HUDEP-2 (cell line): Measurements from ENCODE around the gene SUPT20H.

ENCODE experiments used
- DNase-seq, 76 experiments: peaks; one replicate each; lab custom pipeline; 2025; ENCODE audit not compliant: unreplicated experiment in 76 of 76; lab: John Stamatoyannopoulos, UW

Gene SUPT20H

DNA sequence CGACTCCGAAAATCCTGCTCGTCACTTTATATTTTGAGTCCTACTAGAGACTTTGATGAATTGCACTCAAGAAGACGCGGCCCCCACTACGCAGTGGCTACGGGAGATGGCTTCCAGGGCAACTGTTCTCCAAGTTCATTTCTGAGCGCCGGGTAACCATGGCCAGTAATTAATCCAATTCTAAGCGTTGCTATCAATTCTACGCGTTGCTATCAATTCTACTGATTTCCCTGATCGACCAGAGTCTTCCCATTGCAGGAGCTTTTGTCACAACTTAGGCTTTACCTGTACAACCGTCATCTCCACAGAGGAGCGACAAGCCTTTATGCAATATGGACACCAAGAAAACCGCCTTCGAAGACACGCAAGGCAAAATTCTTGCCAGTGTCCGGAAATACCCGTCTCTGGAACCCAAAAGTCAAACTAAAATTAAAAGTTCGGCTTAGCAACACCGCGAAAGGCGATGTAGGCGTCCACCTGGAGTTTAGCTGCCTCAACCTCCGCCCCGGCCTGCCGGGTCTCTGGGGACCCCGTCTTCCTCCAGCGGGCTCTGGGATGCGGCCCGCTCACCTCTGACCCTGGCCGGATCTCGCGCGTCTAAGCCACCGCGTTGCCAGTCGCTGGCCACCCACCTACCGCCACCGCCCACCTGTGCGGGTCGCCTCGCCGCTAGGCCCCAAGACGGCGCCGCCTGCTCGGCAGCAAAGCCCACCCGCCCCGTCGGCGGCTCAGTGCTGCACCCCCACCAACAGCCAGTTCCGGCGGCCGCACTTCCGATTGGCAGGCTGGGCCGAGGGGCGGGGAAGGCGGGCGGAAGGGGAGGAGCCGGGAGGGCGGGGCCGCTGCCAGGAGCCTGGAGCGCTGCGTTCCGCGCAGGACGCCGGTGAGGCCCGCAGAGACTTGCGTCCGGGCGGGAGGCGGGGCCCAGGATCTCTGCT is at the start of gene SUPT20H:
SUPT20H (minus strand) TSS at position 779 of the 938 bp plus-strand sequence. CDS start 8,198 bp downstream, outside the sequence.
- DNase-seq, result peak in 75 of 76 experiments; percentile 5 to 94 (median 86)

DNA sequence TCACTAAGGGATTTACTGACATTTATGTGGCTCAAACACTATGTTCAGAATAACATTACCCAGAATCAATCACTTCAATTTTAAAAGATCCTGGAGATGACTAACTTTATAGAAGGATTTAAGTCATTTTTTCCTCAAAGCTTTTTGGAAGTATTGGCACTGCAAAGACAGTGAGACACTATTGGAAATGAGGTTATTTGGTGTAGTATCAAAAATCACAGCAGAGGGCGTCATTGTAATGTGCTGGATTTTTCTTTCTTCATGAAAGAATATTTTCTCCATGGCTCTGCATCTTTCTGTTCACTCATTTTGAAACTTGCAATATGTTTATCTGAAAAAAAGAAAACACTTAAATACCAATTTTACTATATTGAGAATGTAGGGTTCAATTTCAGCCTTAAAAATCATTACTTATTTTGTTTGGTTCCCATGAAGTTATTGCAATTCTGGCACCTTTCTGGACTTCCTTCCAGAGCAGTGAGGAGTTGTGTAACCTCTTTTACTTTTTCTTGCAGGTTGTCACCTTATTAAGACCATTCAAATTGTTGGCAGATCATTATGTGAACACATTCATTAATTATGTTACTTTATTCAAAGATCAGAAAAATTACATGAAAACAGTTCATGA is 49.7 kb upstream of the SUPT20H start:
- peak in 25 of 76 experiments; percentile 1 to 50 (median 21) for DNase-seq

DNA sequence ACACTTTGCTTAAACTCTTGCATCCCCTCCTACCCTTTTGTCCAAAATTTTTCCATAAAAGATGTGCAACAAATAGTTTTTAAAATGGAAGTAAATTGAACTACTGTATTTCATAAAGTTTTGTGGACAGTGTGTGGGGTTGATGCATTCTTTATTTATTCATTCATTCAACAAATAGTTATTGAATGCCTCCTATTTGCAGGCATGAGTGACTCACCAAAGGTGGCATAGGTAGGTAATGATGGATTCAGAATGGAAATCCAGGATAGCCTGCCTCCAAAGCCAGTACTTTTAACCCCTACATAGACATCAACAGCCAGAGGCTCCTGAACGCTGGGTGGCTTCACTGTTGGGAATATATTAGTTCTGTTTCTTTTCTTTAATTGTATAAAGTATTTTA is 48.4 kb upstream of the SUPT20H start:
- DNase-seq, result no peak

DNA sequence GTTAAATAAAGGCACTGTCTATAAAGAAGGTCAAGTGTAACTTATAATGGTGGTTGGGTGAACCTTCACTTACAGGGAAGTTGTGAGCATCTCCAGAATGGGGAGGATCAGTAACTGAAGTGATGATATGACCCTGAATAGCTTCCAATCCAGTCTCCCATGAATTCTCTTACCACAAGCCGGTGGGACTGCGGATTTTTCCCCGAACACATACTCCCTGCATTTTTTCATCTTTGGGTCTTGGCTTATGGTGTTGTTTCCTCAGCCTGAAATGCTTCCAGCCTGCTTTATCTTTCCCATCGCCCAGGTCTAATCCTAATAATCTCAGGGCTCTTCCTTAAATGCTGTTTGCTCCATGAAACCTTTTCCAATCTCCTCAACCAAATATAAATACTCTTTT is 48.0 kb upstream of the SUPT20H start:
- DNase-seq, result no peak

DNA sequence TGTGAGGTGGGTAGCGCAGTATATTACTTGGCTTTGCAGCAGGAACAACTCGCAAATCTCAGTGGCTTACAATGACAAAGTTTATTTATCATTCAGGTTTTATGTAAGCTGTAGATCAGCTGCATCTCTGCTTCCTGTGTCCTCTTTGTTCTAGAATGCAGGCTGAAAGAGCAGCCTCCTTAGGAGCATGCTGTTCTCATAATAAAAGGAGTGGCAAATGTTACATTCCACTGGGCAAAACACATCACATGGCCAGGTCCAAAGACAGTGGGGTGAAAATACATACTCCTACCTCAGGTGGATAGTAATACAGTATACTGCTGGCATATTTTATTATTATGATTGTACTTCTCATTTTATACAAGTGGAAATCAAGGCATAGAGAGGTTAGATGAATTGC is 47.2 kb upstream of the SUPT20H start:
- no peak for DNase-seq

DNA sequence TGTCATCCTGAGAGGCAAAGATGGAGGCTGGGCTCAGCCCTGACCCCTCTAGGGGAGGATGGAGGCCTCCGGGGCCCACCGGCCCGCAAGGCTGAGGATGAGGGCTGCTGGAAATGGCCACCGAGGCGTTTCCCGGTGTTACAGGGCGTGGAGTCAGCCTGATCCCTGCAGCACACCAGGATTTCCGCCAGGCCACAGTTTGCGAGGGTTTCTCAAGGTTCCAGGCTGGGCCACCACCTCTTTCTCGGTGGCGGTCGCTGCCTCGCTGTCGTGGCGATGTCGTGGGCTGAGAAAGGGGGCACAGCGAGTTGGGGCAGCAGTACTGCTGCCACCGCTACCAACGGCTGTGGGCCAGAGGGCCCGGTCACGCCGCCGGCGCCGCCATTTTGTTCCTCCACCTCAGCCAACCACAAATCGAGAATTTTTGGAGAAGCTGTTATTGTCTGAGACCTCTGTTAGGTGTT is 45.8 kb upstream of the SUPT20H start, which contains the start of gene CSNK1A1L:
CSNK1A1L (minus strand) TSS at position 414 of the 464 bp plus-strand sequence; CDS start at position 6, 408 bp downstream.
- no peak for DNase-seq

DNA sequence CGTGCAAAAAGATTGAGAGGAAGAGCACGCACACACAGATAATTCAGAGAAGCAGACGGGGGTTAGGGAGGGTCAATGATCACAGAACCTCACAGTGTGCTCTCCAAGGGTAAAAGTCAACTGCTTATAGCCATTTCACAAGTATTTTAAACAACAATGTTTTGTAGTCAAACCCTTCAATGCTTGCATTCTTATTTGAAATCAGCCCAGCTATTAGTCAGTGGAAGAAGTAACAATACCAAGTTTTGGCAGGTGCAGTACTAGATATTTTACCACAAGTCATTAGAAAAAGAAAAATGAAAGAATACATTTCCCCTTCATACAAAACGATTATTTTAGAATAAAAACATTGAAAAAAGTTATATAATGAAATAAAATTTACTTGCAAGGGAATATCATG is 43.4 kb upstream of the SUPT20H start:
- no peak for DNase-seq

DNA sequence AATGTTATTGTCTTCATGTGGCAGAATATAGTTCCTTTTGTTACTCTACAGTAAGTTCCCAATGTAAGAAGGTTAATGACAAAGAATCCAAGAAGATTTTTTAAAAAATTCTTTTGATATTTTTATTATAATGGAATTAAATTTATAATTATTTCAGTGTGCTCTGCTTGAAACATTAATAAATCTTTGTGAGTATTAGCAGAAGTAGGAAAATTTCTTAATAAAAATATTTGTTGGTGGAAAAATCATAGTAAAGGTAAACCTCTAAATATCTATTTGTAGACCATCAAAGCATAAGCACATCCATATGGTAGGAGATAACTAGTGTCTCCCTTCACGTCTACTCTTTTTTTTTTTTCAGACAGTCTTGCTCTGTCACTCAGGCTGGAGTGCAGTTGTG is 41.7 kb upstream of the SUPT20H start:
- no peak for DNase-seq

DNA sequence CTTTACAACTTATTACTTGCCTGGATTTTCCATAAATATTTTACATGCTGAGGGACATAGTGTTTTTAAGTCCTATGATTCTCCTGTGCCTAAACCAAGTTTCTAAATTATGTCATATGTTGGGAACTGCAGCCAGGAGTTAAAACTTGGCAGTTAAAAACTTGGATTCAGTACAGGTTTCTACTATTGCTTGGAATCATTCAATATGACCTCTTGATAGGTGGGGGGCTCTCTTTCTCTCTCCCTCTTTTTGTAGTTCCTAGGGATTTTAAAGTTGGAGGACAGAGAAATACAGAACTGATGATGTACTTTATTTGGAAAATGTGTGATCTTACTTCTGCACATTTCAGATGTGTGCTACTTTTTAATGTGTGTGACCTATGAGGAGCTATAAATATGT is 41.2 kb upstream of the SUPT20H start:
- no peak for DNase-seq

DNA sequence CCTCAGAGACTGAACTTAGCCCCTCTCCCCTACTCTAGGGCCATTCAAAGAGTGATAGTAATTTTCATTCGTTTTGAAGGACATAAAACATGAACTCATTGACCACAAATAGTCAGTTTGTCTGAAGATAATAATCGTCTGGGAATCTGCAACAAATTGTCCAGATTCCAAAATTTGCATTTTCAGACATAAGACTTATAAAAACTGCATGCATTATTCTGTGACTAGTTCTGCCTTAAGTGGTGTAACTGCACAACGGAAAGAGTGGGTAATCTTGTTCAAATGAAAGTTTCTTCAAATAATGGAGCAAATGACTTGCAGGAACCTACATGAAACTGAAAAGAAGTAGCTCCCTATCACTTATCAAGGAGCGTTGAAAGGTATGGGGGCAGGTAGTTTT is 37.6 kb upstream of the SUPT20H start:
- no peak for DNase-seq

DNA sequence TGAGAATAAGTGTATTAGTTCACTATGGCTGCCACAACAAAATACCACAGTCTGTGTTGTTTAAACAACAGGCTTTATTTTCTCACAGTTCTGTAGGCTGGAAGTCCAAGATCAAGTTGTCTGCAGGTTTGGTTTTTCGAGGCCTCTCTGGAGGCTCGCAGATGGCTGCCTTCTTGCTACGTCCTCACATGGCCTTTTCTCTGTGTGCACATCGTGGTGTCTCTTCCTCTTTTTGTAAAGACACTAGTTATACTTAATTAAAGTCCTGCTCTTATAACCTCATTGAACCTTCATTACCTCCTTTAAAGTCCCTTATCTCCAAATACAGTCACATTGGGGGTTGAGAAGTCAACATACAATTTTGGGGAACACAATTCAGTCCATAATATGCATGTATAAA is 35.4 kb upstream of the SUPT20H start:
- no peak for DNase-seq

DNA sequence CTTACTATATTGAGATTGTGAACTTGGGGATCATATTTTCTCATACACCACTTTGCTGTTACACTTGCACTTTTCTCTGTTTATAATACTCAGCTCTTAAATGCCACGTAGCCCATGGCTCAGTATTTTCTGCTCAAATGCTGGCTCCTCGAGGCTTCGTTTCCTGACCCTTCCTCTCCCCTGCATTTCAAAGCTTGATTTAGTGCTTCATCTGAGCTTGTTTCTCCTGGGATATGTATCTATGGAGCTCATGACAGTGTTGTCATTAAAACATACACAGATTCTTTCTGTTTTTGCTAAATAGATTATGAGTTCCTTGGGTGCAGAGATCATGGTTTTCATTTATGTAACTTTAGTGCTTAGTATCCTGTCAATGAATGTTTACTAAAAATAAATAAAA is 34.6 kb upstream of the SUPT20H start:
- no peak for DNase-seq

DNA sequence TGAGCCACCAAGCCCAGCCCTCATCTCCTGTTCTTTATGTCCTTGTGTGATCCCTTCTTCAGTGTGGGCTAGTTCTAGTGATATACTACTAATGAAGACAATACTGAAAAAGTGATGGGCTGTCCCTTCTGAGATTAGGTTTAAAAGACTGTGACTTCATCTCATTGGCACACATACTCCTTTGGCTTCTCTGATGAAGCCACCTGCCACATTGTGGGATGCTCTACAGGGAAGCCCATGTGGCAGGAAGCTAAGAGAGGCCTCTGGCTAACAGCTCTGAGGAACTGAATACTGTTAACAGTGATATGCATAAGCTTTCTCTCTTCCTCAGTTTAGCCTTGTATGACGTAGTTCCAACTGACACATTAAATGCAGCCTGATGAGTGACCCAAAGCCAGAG is 32.3 kb upstream of the SUPT20H start:
- no peak for DNase-seq

DNA sequence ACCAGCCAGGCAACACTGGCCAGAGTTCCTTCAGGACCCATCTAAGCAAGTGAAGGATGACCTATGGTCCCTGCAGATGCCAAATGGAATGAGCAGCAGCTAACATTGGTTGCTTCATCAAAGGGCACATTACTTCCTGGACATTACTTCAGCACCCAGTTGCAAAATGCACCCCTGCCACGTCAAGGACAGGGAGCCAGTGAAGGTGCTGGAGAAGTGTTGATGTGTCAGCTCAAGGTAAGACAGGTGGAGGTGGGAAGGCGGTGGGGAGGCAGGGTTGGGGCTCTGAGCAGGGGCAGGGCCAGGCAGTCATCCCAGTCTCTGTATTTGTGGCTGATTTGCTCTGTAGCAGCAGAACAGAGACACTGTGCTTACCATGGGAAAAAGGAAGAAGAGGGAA is 31.4 kb upstream of the SUPT20H start:
- DNase-seq, result no peak

DNA sequence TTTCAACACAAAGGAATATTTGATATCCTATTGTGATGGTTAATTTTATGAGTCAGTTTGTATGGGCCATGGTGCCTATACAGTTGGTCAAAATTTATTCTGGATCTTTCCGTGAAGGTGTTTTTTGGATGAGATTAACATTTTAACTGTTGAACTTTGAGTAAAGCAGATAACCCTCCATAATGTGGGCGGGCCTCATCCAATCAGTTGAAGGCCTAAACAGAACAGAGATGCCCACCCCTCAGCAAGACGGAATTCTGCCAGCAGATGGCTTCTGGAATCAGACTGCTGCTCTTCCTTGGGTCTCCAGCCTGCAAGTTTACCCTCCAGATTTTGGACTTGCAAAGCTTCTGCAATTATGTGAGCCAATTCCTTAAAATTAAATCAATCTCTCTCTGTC is 30.0 kb upstream of the SUPT20H start:
- no peak for DNase-seq

DNA sequence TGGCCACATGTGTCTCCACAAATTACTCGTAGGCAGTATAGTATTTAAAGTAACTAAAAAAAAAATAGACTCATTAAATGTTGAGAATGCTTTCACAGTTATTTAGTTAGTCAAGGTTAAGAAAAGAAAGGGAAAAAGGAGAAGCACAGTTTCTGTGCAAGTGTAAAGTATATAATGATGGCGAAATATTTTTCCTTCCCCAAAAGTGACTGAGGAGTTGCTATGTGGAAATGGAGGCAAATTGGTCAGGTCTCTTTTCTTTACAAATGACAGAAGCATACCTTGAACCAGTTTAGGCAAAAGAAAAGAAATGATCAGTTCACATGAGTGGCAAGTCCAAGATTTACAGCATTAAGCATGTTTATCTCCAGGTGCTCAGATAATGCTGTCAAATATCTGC is 28.0 kb upstream of the SUPT20H start:
- no peak for DNase-seq

DNA sequence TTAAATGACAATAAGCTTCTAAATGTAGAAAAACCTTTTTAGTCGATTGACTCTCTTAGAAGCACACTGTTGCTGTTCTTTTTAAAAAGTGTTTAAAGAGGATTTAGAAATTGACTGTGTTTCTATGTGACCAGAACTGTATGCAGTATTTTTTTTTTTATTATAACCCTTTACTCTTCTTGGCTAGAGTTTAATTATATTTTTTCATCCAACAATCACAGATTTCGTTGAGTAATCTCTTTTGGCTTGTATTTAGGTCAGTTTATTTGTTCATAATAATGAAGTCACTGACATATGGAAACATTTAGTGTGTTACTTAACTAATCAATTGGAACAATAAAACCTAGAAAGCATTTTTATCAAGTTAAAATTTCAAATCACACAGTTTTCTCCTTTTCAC is 26.1 kb upstream of the SUPT20H start:
- DNase-seq, result no peak

DNA sequence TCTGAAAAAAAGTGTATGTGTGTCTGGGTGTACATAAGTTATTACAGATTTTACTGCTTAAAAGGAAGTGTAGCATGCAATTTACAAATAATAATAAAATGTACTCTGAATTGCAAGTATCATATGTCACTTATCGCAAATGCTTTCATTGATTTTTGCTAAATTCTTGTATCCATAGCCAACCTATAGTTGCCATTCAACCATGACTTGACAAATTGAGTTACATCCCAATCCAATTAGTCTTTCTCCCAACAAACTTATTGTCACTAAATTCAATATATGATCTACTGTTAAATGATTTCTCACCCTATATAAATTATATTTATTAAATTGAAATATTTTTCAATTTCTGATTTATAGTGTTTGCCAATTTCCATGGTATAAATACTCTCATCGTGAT is 17.3 kb upstream of the SUPT20H start:
- DNase-seq, result no peak

DNA sequence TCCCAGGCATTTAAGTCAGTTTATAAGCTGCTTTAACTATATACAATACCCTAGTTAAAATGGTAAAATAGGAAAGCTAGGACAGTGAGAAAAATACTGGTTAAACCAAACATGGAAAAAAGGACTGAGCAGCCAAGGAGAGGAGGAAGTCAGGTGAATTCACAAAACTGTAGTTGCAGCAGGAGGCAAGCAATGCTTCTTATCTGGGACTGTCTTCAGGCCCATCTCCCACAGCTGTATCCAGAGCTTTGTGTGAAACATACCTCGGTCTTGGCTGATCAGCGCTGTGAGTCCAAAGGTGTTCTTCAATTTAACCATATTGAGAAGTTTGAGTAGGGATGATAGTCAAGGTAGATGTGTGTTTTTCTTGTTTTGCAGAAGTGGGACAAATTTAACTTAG is 15.7 kb upstream of the SUPT20H start:
- DNase-seq, result no peak

DNA sequence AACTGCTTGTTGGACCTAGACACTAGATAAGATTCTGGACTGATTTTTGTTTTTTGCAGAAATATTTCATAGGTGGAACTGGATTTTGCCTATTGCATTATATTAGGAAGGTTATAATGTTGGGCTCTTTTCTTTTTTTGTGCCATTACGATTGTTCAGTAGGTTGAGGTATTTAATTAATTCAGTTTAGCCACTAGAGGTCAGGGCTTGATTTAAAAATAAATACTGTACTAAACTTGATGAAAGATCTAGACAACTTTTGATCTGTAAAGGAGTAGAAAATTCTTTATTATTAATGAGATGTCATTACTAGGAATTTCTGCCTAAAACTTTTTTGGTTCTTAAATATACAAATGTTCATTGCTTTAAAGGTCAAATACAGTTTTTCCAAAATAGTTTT is 15.2 kb upstream of the SUPT20H start:
- peak in 5 of 76 experiments; percentile 2 to 27 (median 13) for DNase-seq

DNA sequence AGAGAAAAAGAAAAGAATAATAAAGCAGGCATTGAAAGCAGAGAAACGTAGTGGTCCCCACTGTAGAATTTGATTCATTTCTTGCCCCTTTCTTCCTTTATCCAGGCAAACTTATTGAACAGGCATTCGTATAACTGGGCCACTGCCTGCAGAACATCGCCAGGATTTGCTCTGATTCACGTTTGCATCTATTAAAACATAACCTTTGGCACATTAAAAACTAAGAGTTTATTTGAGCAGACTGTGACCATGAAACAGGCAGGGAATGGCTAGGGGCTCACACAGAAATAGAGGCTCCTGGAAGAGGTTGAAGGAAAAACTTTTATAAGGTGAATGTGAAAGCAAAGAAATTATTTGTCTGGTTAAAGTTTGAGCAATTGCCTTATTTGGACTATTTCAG is 12.5 kb upstream of the SUPT20H start:
- DNase-seq, result no peak

DNA sequence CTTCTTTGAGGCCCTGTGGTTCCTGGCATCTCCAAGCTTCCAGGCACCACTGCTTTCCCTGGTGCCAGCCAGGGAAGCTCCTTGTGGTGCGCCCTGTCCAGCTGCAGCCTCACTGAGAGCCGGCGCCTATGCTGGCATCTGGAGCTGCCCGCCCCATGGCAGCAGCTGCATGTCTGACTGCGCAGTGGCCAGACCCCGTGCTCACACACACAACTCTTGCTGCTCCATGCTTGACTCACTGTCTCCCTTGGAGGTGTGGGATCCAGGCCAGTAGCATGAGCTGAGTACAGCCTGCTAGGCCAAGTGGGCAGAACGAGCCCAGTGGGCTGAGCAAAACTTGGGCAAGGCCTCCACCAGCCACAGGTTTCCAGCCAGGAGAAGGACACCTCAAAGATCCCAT is 11.5 kb upstream of the SUPT20H start:
- no peak for DNase-seq
